HepG2 (cell line): Measurements from ENCODE around the gene EZH1. TPM values are rescaled to one million over a fixed set of nuclear protein-coding genes. Genes with fewer than 3 reads are reported as not detected.

Experiments
- FOXC1 ChIP-seq: sonication (generic); formaldehyde crosslinking; IDR thresholded peaks from 2 replicates; pipeline ENCODE4 v1.8.0; 2022; ENCODE audit warnings: mild to moderate bottlenecking, missing genetic modification reagents, borderline replicate concordance
- FOXP1 ChIP-seq, 2 experiments: fragments of 450-650 bp in 1 of 2; IDR thresholded peaks; 2 replicates each; pipeline ENCODE4 v1.6.1; 2017 to 2018; ENCODE audit warnings: antibody characterized with exemption in 1 of 2
- HES4 ChIP-seq: sonication (generic); formaldehyde crosslinking; IDR thresholded peaks from 2 replicates; pipeline ENCODE4 v1.9.0; 2021; ENCODE audit warnings: mild to moderate bottlenecking, missing genetic modification reagents, borderline replicate concordance
- NAIF1 ChIP-seq: sonication (generic); formaldehyde crosslinking; IDR thresholded peaks from 2 replicates; pipeline ENCODE4 v1.5.0; 2020; ENCODE audit warnings: mild to moderate bottlenecking, missing genetic modification reagents, borderline replicate concordance
- PAX8 ChIP-seq: sonication (generic); formaldehyde crosslinking; IDR thresholded peaks from 2 replicates; pipeline ENCODE4 v1.8.0; 2022; ENCODE audit warnings: mild to moderate bottlenecking, missing genetic modification reagents, borderline replicate concordance
- RNF219 ChIP-seq: sonication (generic); formaldehyde crosslinking; IDR thresholded peaks from 2 replicates; pipeline ENCODE4 v1.5.0; 2020; ENCODE audit warnings: mild to moderate bottlenecking, missing genetic modification reagents
- RXRB ChIP-seq: IDR thresholded peaks from 2 replicates; pipeline ENCODE4 v1.6.1; 2016; ENCODE audit warnings: borderline replicate concordance, missing genetic modification reagents, missing compliant biosample characterization
- ZFP82 ChIP-seq: sonication (generic); formaldehyde crosslinking; IDR thresholded peaks from 2 replicates; pipeline ENCODE4 v1.5.1; 2020; ENCODE audit warnings: mild to moderate bottlenecking, missing genetic modification reagents, borderline replicate concordance
- ZMYM3 ChIP-seq: sonication (generic); formaldehyde crosslinking; IDR thresholded peaks from 2 replicates; pipeline ENCODE4 v1.5.1; 2020; ENCODE audit warnings: mild to moderate bottlenecking, missing genetic modification reagents
- ZNF24 ChIP-seq: fragments of 450-650 bp; IDR thresholded peaks from 2 replicates; pipeline ENCODE4 v1.6.1; 2017; ENCODE audit warnings: antibody characterized with exemption, mild to moderate bottlenecking
- ZNF331 ChIP-seq: sonication (generic); formaldehyde crosslinking; IDR thresholded peaks from 2 replicates; pipeline ENCODE4 v1.4.0; 2020; ENCODE audit warnings: missing genetic modification reagents
- ZNF574 ChIP-seq: sonication (generic); formaldehyde crosslinking; IDR thresholded peaks from 2 replicates; pipeline ENCODE4 v1.4.0; 2020; ENCODE audit warnings: missing genetic modification reagents
- ZNF75D ChIP-seq: sonication (generic); formaldehyde crosslinking; IDR thresholded peaks from 2 replicates; pipeline ENCODE4 v1.8.1; 2023; ENCODE audit warnings: missing genetic modification reagents, mild to moderate bottlenecking, borderline replicate concordance
- ZNF782 ChIP-seq: sonication (generic); formaldehyde crosslinking; IDR thresholded peaks from 2 replicates; pipeline ENCODE4 v1.4.0; 2020; ENCODE audit warnings: missing genetic modification reagents, mild to moderate bottlenecking, borderline replicate concordance
- ZNF788 ChIP-seq: sonication (generic); formaldehyde crosslinking; IDR thresholded peaks from 2 replicates; pipeline ENCODE4 v1.5.0; 2020; ENCODE audit warnings: mild to moderate bottlenecking, missing genetic modification reagents, borderline replicate concordance
- polyA plus RNA-seq, 8 experiments: library from polyadenylated mRNA; depleted of rRNA in 3 of 8; stranded (reverse) in 7 of 8; unstranded in 1 of 8; fragments of >200 nt; fragmentation: Illumina TruSeq in 4 of 8; extraction: Trizol in 4 of 8; gene quantifications; 2 replicates each; pipeline versions ENCODE4 v1.2.1 to v1.2.3, GENCODE V29; 2011 to 2016; ENCODE audit warnings: low read depth in 4 of 8, missing spikeins in 1 of 8, mixed read lengths in 1 of 8; ENCODE audit not compliant: insufficient read depth in 1 of 8
- total RNA-seq, 5 experiments: library from RNA; depleted of rRNA; stranded (reverse); fragments of >200 nt; fragmentation: Illumina TruSeq; extraction: Trizol; gene quantifications; 2 replicates each; pipeline ENCODE4 v1.2.3, GENCODE V29; 2016; ENCODE audit warnings: low read depth in 1 of 5
- TF ChIP-seq, protein P1 (sequence below): IDR thresholded peaks from 2 replicates; pipeline ENCODE4 v1.6.1; 2016; ENCODE audit warnings: missing biosample characterization, missing genetic modification reagents, low read depth
- TF ChIP-seq, protein P2 (sequence below): sonication (generic); formaldehyde crosslinking; conservative IDR thresholded peaks from 2 replicates; pipeline ENCODE4 v1.4.0; 2020; ENCODE audit warnings: mild to moderate bottlenecking, missing genetic modification reagents, moderate library complexity

EZH1 gene
- total and polyA plus RNA-seq, 2 of the 13 experiments (the other 11 are each of a cell fraction or from before 2014, with no cell fraction given) = 11.6 to 24.0 TPM

GRCh38 chr17:42780851-42781638 is 36.2 kb upstream of the EZH1 start (continued):
- TF ChIP-seq FOXP1 (IDR thresholded peaks at IDR 0.05) = no peak
- TF ChIP-seq FOXP1 (CRISPR knock-in tag; IDR thresholded peaks at IDR 0.05) = no peak
- no peak for TF ChIP-seq ZFP82
- no peak; the same call in 1 of the 2 replicates for TF ChIP-seq RNF219
- TF ChIP-seq PAX8 = 0 out of 2 replicates have a peak, but pooled peaks have one; percentile 21
- no peak for TF ChIP-seq ZNF331
- TF ChIP-seq RXRB (CRISPR knock-in tag) = no peak
- TF ChIP-seq ZMYM3 (CRISPR knock-in tag) = no peak
- TF ChIP-seq ZNF75D (CRISPR knock-in tag) = no peak
- TF ChIP-seq ZNF782 (CRISPR knock-in tag) = no peak
- TF ChIP-seq ZNF24 = no peak
- no peak for TF ChIP-seq ZNF574 (CRISPR knock-in tag)
- TF ChIP-seq FOXC1 (CRISPR knock-in tag) = no peak
- TF ChIP-seq, protein P1, sequence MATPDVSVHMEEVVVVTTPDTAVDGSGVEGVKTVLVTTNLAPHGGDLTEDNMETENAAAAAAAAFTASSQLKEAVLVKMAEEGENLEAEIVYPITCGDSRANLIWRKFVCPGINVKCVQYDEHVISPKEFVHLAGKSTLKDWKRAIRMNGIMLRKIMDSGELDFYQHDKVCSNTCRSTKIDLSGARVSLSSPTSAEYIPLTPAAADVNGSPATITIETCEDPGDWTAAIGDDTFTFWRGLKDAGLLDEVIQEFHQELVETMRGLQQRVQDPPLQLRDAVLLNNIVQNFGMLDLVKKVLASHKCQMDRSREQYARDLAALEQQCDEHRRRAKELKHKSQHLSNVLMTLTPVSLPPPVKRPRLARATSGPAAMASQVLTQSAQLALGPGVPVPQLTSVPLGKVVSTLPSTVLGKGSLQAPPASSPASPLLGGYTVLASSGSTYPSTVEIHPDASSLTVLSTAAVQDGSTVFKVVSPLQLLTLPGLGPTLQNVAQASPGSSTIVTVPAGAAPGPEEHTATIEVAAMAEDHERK = no peak
- TF ChIP-seq ZNF788 (CRISPR knock-in tag) = no peak
- TF ChIP-seq HES4 = no peak; the same call in 1 of the 2 replicates
- TF ChIP-seq, protein P2, sequence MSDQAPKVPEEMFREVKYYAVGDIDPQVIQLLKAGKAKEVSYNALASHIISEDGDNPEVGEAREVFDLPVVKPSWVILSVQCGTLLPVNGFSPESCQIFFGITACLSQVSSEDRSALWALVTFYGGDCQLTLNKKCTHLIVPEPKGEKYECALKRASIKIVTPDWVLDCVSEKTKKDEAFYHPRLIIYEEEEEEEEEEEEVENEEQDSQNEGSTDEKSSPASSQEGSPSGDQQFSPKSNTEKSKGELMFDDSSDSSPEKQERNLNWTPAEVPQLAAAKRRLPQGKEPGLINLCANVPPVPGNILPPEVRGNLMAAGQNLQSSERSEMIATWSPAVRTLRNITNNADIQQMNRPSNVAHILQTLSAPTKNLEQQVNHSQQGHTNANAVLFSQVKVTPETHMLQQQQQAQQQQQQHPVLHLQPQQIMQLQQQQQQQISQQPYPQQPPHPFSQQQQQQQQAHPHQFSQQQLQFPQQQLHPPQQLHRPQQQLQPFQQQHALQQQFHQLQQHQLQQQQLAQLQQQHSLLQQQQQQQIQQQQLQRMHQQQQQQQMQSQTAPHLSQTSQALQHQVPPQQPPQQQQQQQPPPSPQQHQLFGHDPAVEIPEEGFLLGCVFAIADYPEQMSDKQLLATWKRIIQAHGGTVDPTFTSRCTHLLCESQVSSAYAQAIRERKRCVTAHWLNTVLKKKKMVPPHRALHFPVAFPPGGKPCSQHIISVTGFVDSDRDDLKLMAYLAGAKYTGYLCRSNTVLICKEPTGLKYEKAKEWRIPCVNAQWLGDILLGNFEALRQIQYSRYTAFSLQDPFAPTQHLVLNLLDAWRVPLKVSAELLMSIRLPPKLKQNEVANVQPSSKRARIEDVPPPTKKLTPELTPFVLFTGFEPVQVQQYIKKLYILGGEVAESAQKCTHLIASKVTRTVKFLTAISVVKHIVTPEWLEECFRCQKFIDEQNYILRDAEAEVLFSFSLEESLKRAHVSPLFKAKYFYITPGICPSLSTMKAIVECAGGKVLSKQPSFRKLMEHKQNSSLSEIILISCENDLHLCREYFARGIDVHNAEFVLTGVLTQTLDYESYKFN (CRISPR knock-in tag) = no peak
- no peak for TF ChIP-seq NAIF1
